ENCODE measurements around the gene ISCA2. TPM values are rescaled to one million over a fixed set of nuclear protein-coding genes. Genes with fewer than 3 reads are reported as not detected.

Gene ISCA2
- total RNA-seq, 1 experiment from 2014 or later: 33.0 TPM

DNA sequence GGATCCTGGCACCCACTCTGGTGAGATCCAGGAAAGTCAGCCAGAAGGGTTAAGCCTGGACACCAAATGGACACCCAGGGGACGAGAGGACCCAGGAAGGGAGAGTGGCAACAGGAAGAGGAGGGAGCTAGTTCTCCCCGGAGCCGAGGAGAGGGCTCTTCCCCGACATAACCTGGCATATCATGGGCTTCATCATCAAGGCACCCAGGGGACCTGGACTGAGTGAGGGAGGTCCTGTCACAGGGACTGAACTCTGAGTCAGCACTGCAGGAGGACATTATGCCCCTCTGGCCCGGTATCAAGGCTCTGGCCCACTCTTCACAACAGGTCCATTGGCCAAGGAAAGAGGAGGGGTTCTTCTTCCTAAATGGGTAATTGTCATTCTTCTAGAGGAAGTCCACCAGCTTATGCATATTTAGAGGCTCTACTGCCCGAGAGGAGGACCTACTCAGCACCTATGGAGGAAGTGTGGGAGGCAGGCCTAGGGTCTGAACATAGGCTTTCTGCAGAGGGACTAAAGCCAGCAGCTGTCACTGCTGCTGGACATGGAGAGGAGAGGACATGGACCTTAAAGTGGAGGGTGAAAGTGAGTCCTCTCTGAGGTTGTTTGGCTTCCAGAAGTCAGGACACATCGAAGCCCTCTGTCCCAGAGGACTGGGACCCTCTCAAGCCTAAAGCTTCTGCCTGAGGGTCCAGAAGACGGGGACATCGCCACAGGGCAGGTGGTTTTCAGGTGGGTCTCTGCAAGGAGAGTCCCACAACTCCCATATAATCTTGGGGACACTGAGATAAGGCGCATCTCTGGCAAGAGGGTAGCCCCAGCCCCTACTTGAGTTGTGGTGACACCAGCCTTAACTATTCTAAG lies 18.6 kb downstream of the ISCA2 start:
- Histone ChIP-seq H3K9me3 (no peaks in the 10 kb centered on the region), H3K4me3 (ENCODE audit: low read depth, low read length) (no peak overlapping the region), H3K36me3 (ENCODE audit: control insufficient read depth, insufficient read depth, low read length) (no peaks in the 10 kb centered on the region), H3K27me3 (replicated peaks; ENCODE audit: control insufficient read depth, insufficient read depth, low read length) (no peaks in the 10 kb centered on the region), H3K4me1 (no peaks in the 10 kb centered on the region)
- peaks cover 10% of the 10 kb centered on the region for H3K27me3 Mint-ChIP-seq (ENCODE audit: insufficient read depth, unreplicated experiment)
- no TSS peak for BruUV-seq (replicated peaks)
- H3K27ac Mint-ChIP-seq (ENCODE audit: unreplicated experiment): no peak overlapping the region
- intact Hi-C loops (cut with micrococcal nuclease; ENCODE audit: unreplicated experiment): no loop called here
- no peaks in the 10 kb centered on the region for H3K9me3 Mint-ChIP-seq (ENCODE audit: unreplicated experiment)
- POLR2A ChIA-PET: no interaction called here
- no peaks in the 10 kb centered on the region for H3K4me1 Mint-ChIP-seq (ENCODE audit: low read depth, unreplicated experiment)
- TF ChIP-seq, protein P1, sequence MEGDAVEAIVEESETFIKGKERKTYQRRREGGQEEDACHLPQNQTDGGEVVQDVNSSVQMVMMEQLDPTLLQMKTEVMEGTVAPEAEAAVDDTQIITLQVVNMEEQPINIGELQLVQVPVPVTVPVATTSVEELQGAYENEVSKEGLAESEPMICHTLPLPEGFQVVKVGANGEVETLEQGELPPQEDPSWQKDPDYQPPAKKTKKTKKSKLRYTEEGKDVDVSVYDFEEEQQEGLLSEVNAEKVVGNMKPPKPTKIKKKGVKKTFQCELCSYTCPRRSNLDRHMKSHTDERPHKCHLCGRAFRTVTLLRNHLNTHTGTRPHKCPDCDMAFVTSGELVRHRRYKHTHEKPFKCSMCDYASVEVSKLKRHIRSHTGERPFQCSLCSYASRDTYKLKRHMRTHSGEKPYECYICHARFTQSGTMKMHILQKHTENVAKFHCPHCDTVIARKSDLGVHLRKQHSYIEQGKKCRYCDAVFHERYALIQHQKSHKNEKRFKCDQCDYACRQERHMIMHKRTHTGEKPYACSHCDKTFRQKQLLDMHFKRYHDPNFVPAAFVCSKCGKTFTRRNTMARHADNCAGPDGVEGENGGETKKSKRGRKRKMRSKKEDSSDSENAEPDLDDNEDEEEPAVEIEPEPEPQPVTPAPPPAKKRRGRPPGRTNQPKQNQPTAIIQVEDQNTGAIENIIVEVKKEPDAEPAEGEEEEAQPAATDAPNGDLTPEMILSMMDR (IDR thresholded peaks at IDR 0.05; ENCODE audit: insufficient read depth in 1 of 2, low read depth in 1 of 2, low read length in 1 of 2, severe bottlenecking in 1 of 2, unreplicated experiment in 1 of 2): no peak
- CTCF ChIA-PET: no interaction called here
- H3K36me3 Mint-ChIP-seq (ENCODE audit: insufficient read depth, unreplicated experiment): no peaks in the 10 kb centered on the region
- no peak overlapping the region for H3K4me3 Mint-ChIP-seq (ENCODE audit: unreplicated experiment)
- DNase-seq: no peak

DNA sequence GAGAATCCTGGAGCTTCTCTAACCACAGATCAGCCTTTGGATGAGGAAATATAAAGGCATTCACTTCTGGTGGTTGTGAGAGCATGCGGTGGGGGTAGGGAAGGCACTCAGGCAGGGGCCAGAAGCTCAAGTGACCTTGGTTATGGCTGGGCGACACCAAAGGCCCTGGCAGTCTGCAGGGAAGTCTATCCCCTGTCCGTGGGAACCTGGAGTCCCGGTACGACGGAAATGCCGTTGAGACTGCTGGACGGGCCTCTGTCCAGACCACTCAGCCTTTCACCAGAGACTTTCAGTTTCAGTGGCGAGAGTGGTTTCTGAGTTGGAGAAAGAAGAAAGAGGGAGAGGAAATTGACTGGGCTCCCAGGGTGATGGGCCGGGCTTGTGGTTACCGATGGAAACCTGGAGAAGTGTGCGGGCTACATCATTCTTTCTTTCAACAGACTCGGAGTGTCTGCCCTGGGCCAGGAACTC lies 20.9 kb downstream of the ISCA2 start:
- no peaks in the 10 kb centered on the region for H3K36me3 Mint-ChIP-seq (ENCODE audit: insufficient read depth, unreplicated experiment)
- H3K4me1 Mint-ChIP-seq (ENCODE audit: low read depth, unreplicated experiment): no peaks in the 10 kb centered on the region
- H3K27me3 Mint-ChIP-seq (ENCODE audit: insufficient read depth, unreplicated experiment): peaks cover 9% of the 10 kb centered on the region
- H3K27ac Mint-ChIP-seq (ENCODE audit: unreplicated experiment): no peak overlapping the region
- intact Hi-C loops (cut with micrococcal nuclease; ENCODE audit: unreplicated experiment): no loop called here
- H3K9me3 Mint-ChIP-seq (ENCODE audit: unreplicated experiment): no peaks in the 10 kb centered on the region
- no peak overlapping the region for H3K4me3 Mint-ChIP-seq (ENCODE audit: unreplicated experiment)
- CTCF ChIA-PET: interaction anchor here (1.2 kb wide), 1 partner anchor 12 kb away, joined by 3 read pairs; no protein-coding TSS in a partner anchor
- POLR2A ChIA-PET: no interaction called here
- Histone ChIP-seq H3K9me3 (no peaks in the 10 kb centered on the region), H3K27me3 (replicated peaks; ENCODE audit: control insufficient read depth, insufficient read depth, low read length) (no peaks in the 10 kb centered on the region), H3K4me1 (no peaks in the 10 kb centered on the region), H3K4me3 (ENCODE audit: low read depth, low read length) (no peak overlapping the region), H3K36me3 (ENCODE audit: control insufficient read depth, insufficient read depth, low read length) (no peaks in the 10 kb centered on the region)
- BruUV-seq (replicated peaks): no TSS peak
- DNase-seq: no peak
- TF ChIP-seq, protein P1 (IDR thresholded peaks at IDR 0.05; ENCODE audit: insufficient read depth in 1 of 2, low read depth in 1 of 2, low read length in 1 of 2, severe bottlenecking in 1 of 2, unreplicated experiment in 1 of 2): no peak

DNA sequence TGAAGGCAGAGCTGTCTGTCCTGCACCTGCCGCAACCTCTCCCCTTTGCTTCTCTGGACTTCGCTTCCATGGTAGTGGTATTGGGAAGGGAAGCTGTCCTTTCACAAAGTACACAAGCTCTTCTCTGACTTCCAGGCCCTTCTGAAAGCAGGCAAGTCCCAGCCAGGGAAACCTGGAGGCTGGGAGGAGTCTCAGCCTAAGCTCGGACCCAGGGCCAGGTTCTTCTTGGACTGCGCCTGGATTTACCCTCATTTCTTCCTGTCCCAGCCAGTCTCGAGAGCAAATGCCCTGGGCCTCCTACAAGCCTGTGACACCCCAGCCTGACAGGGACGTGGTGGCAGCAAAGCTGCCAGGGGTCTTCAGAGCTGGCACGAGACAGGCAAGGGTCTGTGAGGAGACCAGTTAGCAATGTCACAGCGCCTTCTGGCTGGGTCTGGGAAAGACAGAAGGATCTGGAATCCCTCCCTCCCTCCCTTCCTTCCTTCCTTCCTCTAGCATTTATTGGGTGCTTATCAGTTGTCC lies 22.4 kb downstream of the ISCA2 start:
- H3K4me3 ChIP-seq (ENCODE audit: low read depth, low read length): no peak overlapping the region
- Mint-ChIP-seq H3K9me3 (ENCODE audit: unreplicated experiment) (no peaks in the 10 kb centered on the region), H3K27ac (ENCODE audit: unreplicated experiment) (no peak overlapping the region), H3K4me3 (ENCODE audit: unreplicated experiment) (no peak overlapping the region), H3K4me1 (ENCODE audit: low read depth, unreplicated experiment) (no peaks in the 10 kb centered on the region), H3K27me3 (ENCODE audit: insufficient read depth, unreplicated experiment) (peaks cover 7% of the 10 kb centered on the region), H3K36me3 (ENCODE audit: insufficient read depth, unreplicated experiment) (no peaks in the 10 kb centered on the region)
- TF ChIP-seq, protein P1 (IDR thresholded peaks at IDR 0.05; ENCODE audit: insufficient read depth in 1 of 2, low read depth in 1 of 2, low read length in 1 of 2, severe bottlenecking in 1 of 2, unreplicated experiment in 1 of 2): no peak
- ChIA-PET POLR2A (no interaction called here), CTCF (no interaction called here)
- no peak for DNase-seq
- H3K27me3 ChIP-seq (replicated peaks; ENCODE audit: control insufficient read depth, insufficient read depth, low read length): no peaks in the 10 kb centered on the region
- H3K9me3 ChIP-seq: no peaks in the 10 kb centered on the region
- no peaks in the 10 kb centered on the region for H3K4me1 ChIP-seq
- intact Hi-C loops (cut with micrococcal nuclease; ENCODE audit: unreplicated experiment): no loop called here
- no peaks in the 10 kb centered on the region for H3K36me3 ChIP-seq (ENCODE audit: control insufficient read depth, insufficient read depth, low read length)
- no TSS peak for BruUV-seq (replicated peaks)

Data from Caco-2 (cell line).